DOHH2 (cell line): ENCODE data around the gene TDP1.

Experiments
- H3F3A ChIP-seq: fragments of 200-600 bp; sonication (generic), shearing (Covaris generic); 2 replicates; pipeline ENCODE4 v1.6.0; 2016; ENCODE audit warnings: antibody characterized with exemption, mild to moderate bottlenecking; ENCODE audit not compliant: control insufficient read depth, insufficient read depth
- H3K27ac ChIP-seq: fragments of 200-600 bp; sonication (generic); 2 replicates; pipeline ENCODE4 v1.5.1; 2014; ENCODE audit warnings: low read depth, mild to moderate bottlenecking, low read length, moderate library complexity
- H3K27me3 ChIP-seq: fragments of 200-600 bp; sonication (generic); 2 replicates; pipeline ENCODE4 v1.6.1; 2014; ENCODE audit warnings: mild to moderate bottlenecking, low read length, mixed read lengths; ENCODE audit not compliant: control insufficient read depth
- H3K36me3 ChIP-seq: fragments of 200-600 bp; sonication (generic); 2 replicates; pipeline ENCODE4 v1.6.1; 2014; ENCODE audit warnings: mild to moderate bottlenecking, low read length, moderate library complexity, mixed read lengths; ENCODE audit not compliant: control insufficient read depth
- H3K4me1 ChIP-seq: fragments of 200-600 bp; sonication (generic); 2 replicates; pipeline ENCODE4 v1.6.1; 2014; ENCODE audit warnings: mild to moderate bottlenecking, low read length, mixed read lengths; ENCODE audit not compliant: control insufficient read depth
- H3K4me2 ChIP-seq: fragments of 200-600 bp; sonication (generic); 2 replicates; pipeline ENCODE4 v1.6.0; 2014; ENCODE audit warnings: mild to moderate bottlenecking, low read length, moderate library complexity
- H3K4me3 ChIP-seq: fragments of 200-600 bp; sonication (generic); 2 replicates; pipeline ENCODE4 v1.5.1; 2014; ENCODE audit warnings: mild to moderate bottlenecking, low read length, mixed read lengths
- H3K79me2 ChIP-seq: fragments of 200-600 bp; sonication (generic); 2 replicates; pipeline ENCODE4 v1.6.1; 2014; ENCODE audit warnings: mild to moderate bottlenecking, low read length, mixed read lengths; ENCODE audit not compliant: control insufficient read depth
- H3K9me2 ChIP-seq: fragments of 200-600 bp; sonication (generic); replicated peaks from 2 replicates; pipeline ENCODE4 v1.6.1; 2014; ENCODE audit warnings: mild to moderate bottlenecking, low read length, mixed read lengths; ENCODE audit not compliant: control insufficient read depth
- H3K9me3 ChIP-seq: fragments of 200-600 bp; sonication (generic); 2 replicates; pipeline ENCODE4 v1.6.1; 2014; ENCODE audit warnings: antibody characterized with exemption, low read length, mixed read lengths; ENCODE audit not compliant: control insufficient read depth, insufficient read depth
- H4K20me1 ChIP-seq: fragments of 200-600 bp; sonication (generic); 2 replicates; pipeline ENCODE4 v1.6.0; 2014; ENCODE audit warnings: low read depth, mild to moderate bottlenecking, antibody characterized with exemption, low read length, moderate library complexity; ENCODE audit not compliant: control insufficient read depth, insufficient read depth
- EZH2phosphoT487 ChIP-seq: fragments of 200-600 bp; sonication (generic); IDR thresholded peaks from 2 replicates; pipeline ENCODE4 v1.6.1; 2017; ENCODE audit warnings: borderline replicate concordance, mild to moderate bottlenecking, antibody characterized with exemption, low read length, moderate library complexity, mixed read lengths
- TF ChIP-seq, protein P1 (sequence below): fragments of 200-600 bp; sonication (generic); IDR thresholded peaks from one replicate; pipeline ENCODE4 v1.5.1; 2014; ENCODE audit warnings: antibody characterized with exemption, mild to moderate bottlenecking, low read depth, low read length; ENCODE audit not compliant: poor library complexity, severe bottlenecking

The TDP1 gene

DNA sequence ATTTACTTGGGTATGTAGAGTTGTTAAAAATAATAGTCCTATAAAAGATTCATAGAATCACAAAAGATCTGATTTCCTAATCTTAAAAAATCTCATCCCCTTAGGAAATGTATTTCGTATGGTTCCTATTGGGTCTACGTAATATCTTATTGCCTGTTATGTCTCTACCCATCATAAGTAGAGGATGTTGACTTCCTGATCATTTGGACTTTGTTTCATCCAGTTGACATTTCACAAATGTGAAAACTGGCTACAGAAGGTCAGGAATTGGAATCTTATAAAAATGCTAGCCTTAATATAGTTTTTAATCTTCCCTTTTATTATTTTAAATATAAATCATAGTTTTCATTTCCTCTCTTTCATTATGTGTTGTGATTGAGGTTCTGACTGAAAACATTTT lies 45.2 kb downstream of the TDP1 start:
- H3K9me2 ChIP-seq = no peaks in the 10 kb centered on the region
- H3K79me2 ChIP-seq = no peaks in the 10 kb centered on the region
- H3K27me3 ChIP-seq = no peaks in the 10 kb centered on the region
- no peaks in the 10 kb centered on the region for H3F3A ChIP-seq
- no peaks in the 10 kb centered on the region for H3K9me3 ChIP-seq
- H3K27ac ChIP-seq = no peak overlapping the region
- no peak overlapping the region for H3K4me3 ChIP-seq
- no peak overlapping the region for H3K4me2 ChIP-seq
- peaks cover 62% of the 10 kb centered on the region for H3K36me3 ChIP-seq
- no peaks in the 10 kb centered on the region for H4K20me1 ChIP-seq
- TF ChIP-seq, protein P1, sequence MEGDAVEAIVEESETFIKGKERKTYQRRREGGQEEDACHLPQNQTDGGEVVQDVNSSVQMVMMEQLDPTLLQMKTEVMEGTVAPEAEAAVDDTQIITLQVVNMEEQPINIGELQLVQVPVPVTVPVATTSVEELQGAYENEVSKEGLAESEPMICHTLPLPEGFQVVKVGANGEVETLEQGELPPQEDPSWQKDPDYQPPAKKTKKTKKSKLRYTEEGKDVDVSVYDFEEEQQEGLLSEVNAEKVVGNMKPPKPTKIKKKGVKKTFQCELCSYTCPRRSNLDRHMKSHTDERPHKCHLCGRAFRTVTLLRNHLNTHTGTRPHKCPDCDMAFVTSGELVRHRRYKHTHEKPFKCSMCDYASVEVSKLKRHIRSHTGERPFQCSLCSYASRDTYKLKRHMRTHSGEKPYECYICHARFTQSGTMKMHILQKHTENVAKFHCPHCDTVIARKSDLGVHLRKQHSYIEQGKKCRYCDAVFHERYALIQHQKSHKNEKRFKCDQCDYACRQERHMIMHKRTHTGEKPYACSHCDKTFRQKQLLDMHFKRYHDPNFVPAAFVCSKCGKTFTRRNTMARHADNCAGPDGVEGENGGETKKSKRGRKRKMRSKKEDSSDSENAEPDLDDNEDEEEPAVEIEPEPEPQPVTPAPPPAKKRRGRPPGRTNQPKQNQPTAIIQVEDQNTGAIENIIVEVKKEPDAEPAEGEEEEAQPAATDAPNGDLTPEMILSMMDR = no peak
- TF ChIP-seq EZH2phosphoT487 = no peak
- no peaks in the 10 kb centered on the region for H3K4me1 ChIP-seq

DNA sequence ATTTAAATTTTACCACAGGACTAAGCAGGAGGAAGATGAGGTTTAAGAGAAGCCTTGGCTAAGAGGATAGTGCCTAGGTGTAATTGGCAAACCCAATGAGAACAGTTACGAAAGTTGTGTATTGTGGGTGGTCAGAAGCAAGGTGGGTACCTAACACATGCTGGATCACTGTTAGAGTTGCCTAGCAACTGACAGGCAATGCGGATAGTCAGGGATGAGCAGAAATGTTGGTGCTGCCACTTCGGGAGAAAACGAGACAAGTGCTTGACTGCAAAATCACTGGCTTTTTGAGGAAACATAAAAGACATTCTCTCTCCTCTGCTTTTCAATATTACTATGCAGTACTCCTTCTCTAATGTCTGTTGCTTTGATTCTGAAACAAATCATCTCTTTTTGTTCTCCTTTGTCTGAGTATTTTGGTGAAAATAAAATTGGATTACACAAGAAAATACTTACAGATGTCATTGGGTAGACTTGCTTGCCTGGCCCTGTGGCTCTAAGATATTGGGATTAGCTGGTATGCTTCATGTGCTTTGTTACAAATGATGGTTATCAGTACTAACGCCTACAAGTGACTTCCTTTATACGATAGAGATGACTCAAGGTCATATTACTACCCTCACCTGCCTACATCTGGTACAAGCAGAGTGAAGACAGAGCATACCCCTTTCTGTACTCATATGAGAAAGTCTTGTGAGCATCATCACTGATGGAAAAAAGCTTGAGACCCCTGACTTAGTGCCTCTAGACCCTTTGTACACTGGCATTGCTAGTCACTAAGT lies 48.0 kb downstream of the TDP1 start:
- TF ChIP-seq, protein P1 = no peak
- no peak for TF ChIP-seq EZH2phosphoT487

DNA sequence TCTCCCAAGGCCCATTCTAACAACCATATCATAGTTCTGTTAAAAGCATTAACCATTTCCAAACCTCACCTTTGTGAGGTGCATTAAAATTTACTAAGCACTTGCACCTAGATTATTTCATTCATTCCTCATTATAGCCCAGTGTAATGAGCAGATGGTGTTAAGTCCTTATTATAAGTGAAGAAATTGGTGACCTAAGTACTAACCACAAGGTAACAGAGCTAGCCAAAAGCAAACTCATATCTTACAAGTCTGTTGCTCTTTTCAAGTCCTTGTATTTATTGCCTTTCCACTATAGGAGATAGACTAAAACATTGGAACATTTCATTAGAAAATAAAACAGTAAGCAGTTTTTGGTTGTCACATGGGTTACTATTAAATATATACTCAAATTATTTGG lies 49.7 kb downstream of the TDP1 start:
- Histone ChIP-seq H3K36me3 (peaks cover 68% of the 10 kb centered on the region), H3K79me2 (no peaks in the 10 kb centered on the region), H4K20me1 (no peaks in the 10 kb centered on the region), H3K4me1 (no peaks in the 10 kb centered on the region), H3F3A (no peaks in the 10 kb centered on the region), H3K4me2 (no peak overlapping the region), H3K27me3 (no peaks in the 10 kb centered on the region), H3K27ac (no peak overlapping the region), H3K4me3 (no peak overlapping the region), H3K9me2 (no peaks in the 10 kb centered on the region), H3K9me3 (no peaks in the 10 kb centered on the region; the same call in 1 of the 2 replicates)
- TF ChIP-seq, protein P1 = no peak
- no peak for TF ChIP-seq EZH2phosphoT487

More for the DNA sequence above, 48.0 kb downstream of the TDP1 start:
- no peaks in the 10 kb centered on the region for H3K9me3 ChIP-seq
- H3K27me3 ChIP-seq = no peaks in the 10 kb centered on the region
- H3K4me2 ChIP-seq = no peak overlapping the region
- no peak overlapping the region for H3K4me3 ChIP-seq
- no peaks in the 10 kb centered on the region for H3K9me2 ChIP-seq
- no peaks in the 10 kb centered on the region for H4K20me1 ChIP-seq
- no peaks in the 10 kb centered on the region for H3K79me2 ChIP-seq
- H3F3A ChIP-seq = no peaks in the 10 kb centered on the region
- H3K27ac ChIP-seq = no peak overlapping the region
- no peaks in the 10 kb centered on the region for H3K4me1 ChIP-seq
- H3K36me3 ChIP-seq = peaks cover 59% of the 10 kb centered on the region
